ENCODE data around the gene STK35. TPM values are rescaled to one million over a fixed set of nuclear protein-coding genes. Genes with fewer than 3 reads are reported as not detected.
A peak's percentile ranks its signal among the peaks of the same experiment; 100 is the strongest.

Gene STK35
- total and polyA plus RNA-seq, 2 of the 8 experiments (the other 6 are each of a cell fraction or from before 2014, with no cell fraction given) = 24.9 to 45.0 TPM

DNA sequence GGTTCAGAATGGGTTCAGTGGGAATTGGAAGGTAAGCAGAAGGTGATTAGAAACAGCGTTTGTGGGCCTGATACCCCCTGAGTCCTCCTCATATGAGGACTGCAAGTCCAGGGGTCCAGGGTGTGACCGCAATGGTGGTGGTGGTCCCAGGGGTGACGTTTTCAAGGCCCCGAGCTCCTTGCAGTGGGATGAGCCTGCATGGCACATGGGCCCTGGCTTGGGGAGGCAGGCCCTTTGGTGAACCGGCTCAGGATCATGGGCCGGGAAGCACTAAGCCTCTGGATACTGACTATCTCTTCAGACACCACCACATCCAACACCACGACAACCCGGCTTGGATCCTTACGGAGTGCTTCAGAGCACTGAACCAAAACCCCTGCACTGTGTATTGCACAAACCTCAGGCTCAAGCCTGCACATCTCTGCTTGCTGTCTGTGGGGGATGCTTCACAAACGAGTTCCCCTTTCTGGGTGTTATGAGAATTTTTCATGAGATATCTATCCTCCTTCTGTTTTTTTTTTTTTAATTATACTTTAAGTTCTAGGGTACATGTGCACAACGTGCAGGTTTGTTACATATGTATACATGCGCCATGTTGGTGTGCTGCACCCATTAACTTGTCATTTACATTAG, 67.9 kb downstream of the STK35 start:
- FAIRE-seq (no peak), DNase-seq (ENCODE audit: low read depth in 1 of 2, low spot score in 2 of 2) (no peak)
- Histone ChIP-seq H4K8ac (ENCODE audit: extremely low read depth, insufficient read depth, low read length) (no peak overlapping the region), H3K79me2 (ENCODE audit: control insufficient read depth in 1 of 2, insufficient read depth in 2 of 2, low read length in 2 of 2) (no peaks in the 10 kb centered on the region), H4K20me1 (replicated peaks in 1 of 2; ENCODE audit: control insufficient read depth in 1 of 2, insufficient read depth in 2 of 2, low read length in 2 of 2) (peaks cover 0 to 1% of the 10 kb centered on the region in 2 experiments), H2BK5ac (ENCODE audit: low read depth, low read length) (no peak overlapping the region), H2BK12ac (ENCODE audit: low read depth, low read length) (no peak overlapping the region), H4K91ac (replicated peaks; ENCODE audit: insufficient read length, low read length) (no peak overlapping the region), H3K4ac (replicated peaks; ENCODE audit: insufficient read length, low read depth, low read length) (no peak overlapping the region), H3K27me3 (replicated peaks in 1 of 4; ENCODE audit: control insufficient read depth in 3 of 4, extremely low read depth in 1 of 4, insufficient read depth in 3 of 4, low read length in 3 of 4) (no peaks in the 10 kb centered on the region; a peak in 1 of 7 replicates), H2BK120ac (replicated peaks; ENCODE audit: low read depth, low read length) (no peak overlapping the region), H3K9ac (replicated peaks in 1 of 4; ENCODE audit: extremely low read depth in 1 of 4, low read depth in 3 of 4, low read length in 3 of 4) (no peak overlapping the region), H3K4me1 (replicated peaks in 1 of 4; ENCODE audit: control insufficient read depth in 3 of 4, insufficient read depth in 4 of 4, low read length in 3 of 4) (no peaks in the 10 kb centered on the region; a peak in 1 of 7 replicates), H2AFZ (ENCODE audit: low read length) (no peak overlapping the region), H3K23ac (ENCODE audit: insufficient read length) (no peak overlapping the region), H3K14ac (ENCODE audit: insufficient read length) (no peak overlapping the region), H3K23me2 (ENCODE audit: low read depth, low read length) (no peaks in the 10 kb centered on the region), H4K5ac (ENCODE audit: insufficient read length, low read depth, low read length) (no peak overlapping the region), H3K4me3 (ENCODE audit: extremely low read depth in 1 of 4, insufficient read depth in 2 of 4, low read depth in 3 of 4, low read length in 4 of 4) (no peak overlapping the region), H2BK15ac (ENCODE audit: low read length) (peak overlapping the region; percentile 40; the same call in 1 of the 2 replicates), H3K79me1 (ENCODE audit: low read depth, low read length) (no peaks in the 10 kb centered on the region), H3K9me3 (ENCODE audit: insufficient read depth in 2 of 2, low read depth in 1 of 2, low read length in 1 of 2) (no peaks in the 10 kb centered on the region), H3K27ac (ENCODE audit: low read depth, low read length) (no peak overlapping the region), H3K18ac (ENCODE audit: extremely low read depth, low read length) (no peak overlapping the region), H2BK20ac (ENCODE audit: low read length) (no peak overlapping the region), H2AK5ac (ENCODE audit: low read depth, low read length) (no peak overlapping the region), H3K36me3 (ENCODE audit: control insufficient read depth in 2 of 4, insufficient read depth in 4 of 4, low read length in 3 of 4) (no peaks in the 10 kb centered on the region), H3K4me2 (ENCODE audit: insufficient read depth in 1 of 2, low read depth in 2 of 2, low read length in 2 of 2) (no peak overlapping the region), H3K56ac (replicated peaks; ENCODE audit: insufficient read length, low read depth, low read length) (no peak overlapping the region)
- POLR2A ChIA-PET (ENCODE audit: partially characterized antibody) = no interaction called here
- CTCF ChIA-PET (ENCODE audit: partially characterized antibody) = interaction anchor here (0.8 to 1.2 kb wide), 2 partner anchors 22 to 207 kb away, joined by 3 to 5 read pairs; no protein-coding TSS in a partner anchor
- TF ChIP-seq RBBP5 (IDR thresholded peaks at IDR 0.05; ENCODE audit: borderline replicate concordance, low read depth, low read length) = no peak
- no peak for TF ChIP-seq TAF7 (optimal IDR thresholded peaks at IDR 0.05; ENCODE audit: borderline replicate concordance, low read depth, low read length)
- TF ChIP-seq NANOG (IDR thresholded peaks at IDR 0.05; ENCODE audit: insufficient read depth, low read depth, low read length, poor library complexity, severe bottlenecking) = no peak
- TF ChIP-seq EZH2 (IDR thresholded peaks at IDR 0.05; ENCODE audit: low read depth, low read length, severe bottlenecking) = no peak
- TF ChIP-seq HDAC2 (IDR thresholded peaks at IDR 0.05; ENCODE audit: borderline replicate concordance in 1 of 2, low read depth in 2 of 2, low read length in 2 of 2) = no peak
- TF ChIP-seq KDM1A (IDR thresholded peaks at IDR 0.05; ENCODE audit: borderline replicate concordance, low read length) = no peak
- TF ChIP-seq, protein P1, sequence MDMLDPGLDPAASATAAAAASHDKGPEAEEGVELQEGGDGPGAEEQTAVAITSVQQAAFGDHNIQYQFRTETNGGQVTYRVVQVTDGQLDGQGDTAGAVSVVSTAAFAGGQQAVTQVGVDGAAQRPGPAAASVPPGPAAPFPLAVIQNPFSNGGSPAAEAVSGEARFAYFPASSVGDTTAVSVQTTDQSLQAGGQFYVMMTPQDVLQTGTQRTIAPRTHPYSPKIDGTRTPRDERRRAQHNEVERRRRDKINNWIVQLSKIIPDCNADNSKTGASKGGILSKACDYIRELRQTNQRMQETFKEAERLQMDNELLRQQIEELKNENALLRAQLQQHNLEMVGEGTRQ (IDR thresholded peaks at IDR 0.05; ENCODE audit: low read length) = no peak
- no peak for TF ChIP-seq RNF2 (IDR thresholded peaks at IDR 0.05; ENCODE audit: borderline replicate concordance, low read depth, low read length, missing control alignments, poor library complexity, severe bottlenecking)
- no peak for TF ChIP-seq RAD21 (IDR thresholded peaks at IDR 0.05 in 1 of 2, conservative IDR thresholded peaks at IDR 0.05 in 1 of 2; ENCODE audit: low read depth in 2 of 2, low read length in 2 of 2)
- no peak for TF ChIP-seq RXRA (IDR thresholded peaks at IDR 0.05; ENCODE audit: insufficient read depth, low read depth, low read length)
- 86% methylated on average over 10 of the region's 12 CpGs; no CpG with 5 or more reads in 1 of the 2 experiments for whole genome bisulfite sequencing, 2 experiments (ENCODE audit: extremely low coverage in 1 of 2, insufficient coverage in 1 of 2, insufficient read length in 1 of 2, insufficient replicate concordance in 2 of 2, low coverage in 1 of 2, low lambda C conversion rate in 2 of 2, missing lambda C conversion rate in 1 of 2)
